Liver (tissue), 9 donors: ENCODE data around the gene SMOC2. TPM values are rescaled to one million over a fixed set of nuclear protein-coding genes. Genes with fewer than 3 reads are reported as not detected.

Source experiments
- DNase-seq: peaks from one replicate; pipeline ENCODE4 v3.0.0-alpha.2; 2017; ENCODE audit warnings: low spot score
- H3K27ac ChIP-seq, 2 donors: one replicate each; pipeline ENCODE4 v1.7.0; 2013; ENCODE audit warnings: inconsistent platforms in 2 of 2, low read length in 2 of 2, control low read depth in 1 of 2, low read depth in 1 of 2, mild to moderate bottlenecking in 1 of 2
- H3K27me3 ChIP-seq, 4 donors: one replicate each; pipeline versions ENCODE4 v1.6.1 to v1.7.0; 2013; ENCODE audit warnings: low read length in 3 of 4, inconsistent platforms in 1 of 4, mild to moderate bottlenecking in 1 of 4, moderate library complexity in 1 of 4; ENCODE audit not compliant: control insufficient read depth in 4 of 4, insufficient read depth in 4 of 4
- H3K36me3 ChIP-seq, 4 donors: one replicate each; pipeline versions ENCODE4 v1.6.1 to v1.7.0; 2013; ENCODE audit warnings: low read length in 3 of 4, mild to moderate bottlenecking in 3 of 4, low read depth in 1 of 4, moderate library complexity in 1 of 4; ENCODE audit not compliant: control insufficient read depth in 4 of 4, insufficient read depth in 3 of 4
- H3K4me1 ChIP-seq, 4 donors: one replicate each; pipeline versions ENCODE4 v1.6.1 to v1.7.0; 2013; ENCODE audit warnings: low read length in 3 of 4, mild to moderate bottlenecking in 3 of 4, moderate library complexity in 1 of 4; ENCODE audit not compliant: control insufficient read depth in 4 of 4, insufficient read depth in 4 of 4
- H3K4me3 ChIP-seq, 3 donors: one replicate each; pipeline versions ENCODE4 v1.6.1 to v1.7.0; 2013; ENCODE audit warnings: low read length in 3 of 3, control low read depth in 1 of 3, low read depth in 1 of 3, mild to moderate bottlenecking in 1 of 3
- H3K9ac ChIP-seq, 2 donors: one replicate each; pipeline ENCODE4 v1.7.0; 2013; ENCODE audit warnings: low read length in 2 of 2, mild to moderate bottlenecking in 2 of 2, moderate library complexity in 2 of 2, control low read depth in 1 of 2, low read depth in 1 of 2
- H3K9me3 ChIP-seq, 4 donors: one replicate each; pipeline versions ENCODE4 v1.6.1 to v1.7.0; 2013; ENCODE audit warnings: low read length in 3 of 4; ENCODE audit not compliant: control insufficient read depth in 4 of 4
- EGR1 ChIP-seq, 2 donors: IDR thresholded peaks; 2 replicates each; pipeline ENCODE4 v1.6.1; 2016 to 2018; ENCODE audit warnings: antibody characterized with exemption in 2 of 2, low read depth in 2 of 2
- FOXA2 ChIP-seq: IDR thresholded peaks from 2 replicates; pipeline ENCODE4 v1.6.1; 2016; ENCODE audit warnings: antibody characterized with exemption
- HNF4A ChIP-seq, 2 donors: conservative IDR thresholded peaks; 2 replicates each; pipeline ENCODE4 v1.6.1; 2016; ENCODE audit warnings: antibody characterized with exemption in 2 of 2, mild to moderate bottlenecking in 2 of 2
- JUND ChIP-seq, 2 donors: IDR thresholded peaks; 2 replicates each; pipeline ENCODE4 v1.6.1; 2016; ENCODE audit warnings: antibody characterized with exemption in 2 of 2
- NR2F2 ChIP-seq: IDR thresholded peaks from 2 replicates; pipeline ENCODE4 v1.6.1; 2016; ENCODE audit warnings: antibody characterized with exemption
- RAD21 ChIP-seq, 2 donors: IDR thresholded peaks; 2 replicates each; pipeline ENCODE4 v1.6.1; 2016; ENCODE audit warnings: antibody characterized with exemption in 2 of 2, mild to moderate bottlenecking in 2 of 2
- TAF1 ChIP-seq: conservative IDR thresholded peaks from 2 replicates; pipeline ENCODE4 v1.6.1; 2016; ENCODE audit warnings: antibody characterized with exemption, mild to moderate bottlenecking
- YY1 ChIP-seq: IDR thresholded peaks from 2 replicates; pipeline ENCODE4 v1.6.1; 2016; ENCODE audit warnings: antibody characterized with exemption, mild to moderate bottlenecking
- WGBS: extraction: QIAGEN DNeasy Blood & Tissue Kit; methylation state at CpG from one replicate; pipeline ENCODE4 v1.1.7; 2013; 5-methylcytosine and 5-hydroxymethylcytosine counted together
- polyA plus RNA-seq, 2 donors: library from polyadenylated mRNA; stranded (reverse) in 1 of 2; unstranded in 1 of 2; fragments of 200-250 nt in 1 of 2; fragments of >200 nt in 1 of 2; fragmentation: Nextera tagmentation in 1 of 2; extraction: Ambion mirVana in 1 of 2; gene quantifications; one replicate each; pipeline versions ENCODE4 v1.2.1 to v1.2.3, GENCODE V29; 2013 to 2015
- total RNA-seq, 2 donors: library from RNA; depleted of rRNA; stranded (reverse); fragments of >200 nt; gene quantifications; one replicate each; pipeline ENCODE4 v1.2.3, GENCODE V29; 2014
- TF ChIP-seq, protein P1 (sequence below): IDR thresholded peaks from 2 replicates; pipeline ENCODE4 v1.6.1; 2016; ENCODE audit warnings: antibody characterized with exemption
- TF ChIP-seq, protein P2 (sequence below): IDR thresholded peaks from 2 replicates; pipeline ENCODE4 v1.6.1; 2016; ENCODE audit warnings: antibody characterized with exemption
- TF ChIP-seq, protein P3 (sequence below): IDR thresholded peaks from 2 replicates; pipeline ENCODE4 v1.6.1; 2016; ENCODE audit warnings: antibody characterized with exemption, mild to moderate bottlenecking
- TF ChIP-seq, protein P4 (sequence below): IDR thresholded peaks from 2 replicates; pipeline ENCODE4 v1.6.1; 2016; ENCODE audit warnings: antibody characterized with exemption
- donor health status: healthy.
- donor health status: healthy.
- donor health status: healthy.
- donor health status: healthy.
- donor health status: healthy.

SMOC2 gene
- total and polyA plus RNA-seq, 4 donors = 0.23 to 1.9 (median 1.1) TPM

DNA sequence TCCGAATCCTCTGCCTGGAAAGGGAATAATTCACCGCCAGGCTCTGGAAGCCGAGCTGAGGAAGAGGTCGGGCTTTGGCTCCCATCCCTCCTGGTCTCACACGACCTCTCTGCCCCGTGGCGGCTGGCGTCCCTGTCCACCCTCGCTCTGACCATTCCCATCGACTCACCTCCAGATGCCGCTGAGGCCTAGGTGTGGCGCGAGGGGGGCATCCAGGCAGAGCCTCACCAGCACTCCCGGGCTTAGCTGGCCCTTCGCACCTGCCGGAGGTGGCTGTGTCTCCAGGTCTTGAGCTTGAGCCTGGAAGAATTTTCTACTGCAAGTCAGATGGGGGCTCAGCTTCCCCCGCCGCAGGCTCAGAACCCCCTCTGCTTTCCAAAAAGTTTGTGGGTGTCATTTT is 28.5 kb upstream of the SMOC2 start:
- Histone ChIP-seq H3K27ac (no peak overlapping the region), H3K9ac (no peak overlapping the region), H3K36me3 (no peaks in the 10 kb centered on the region), H3K4me3 (no peak overlapping the region), H3K27me3 (no peaks in the 10 kb centered on the region), H3K9me3 (peaks cover 0 to 2% (median 0%) of the 10 kb centered on the region in 4 donors), H3K4me1 (no peaks in the 10 kb centered on the region)
- 95% methylated on average over 18 of the region's 18 CpGs for WGBS
- no peak for DNase-seq
- TF ChIP-seq YY1 (no peak), JUND (IDR thresholded peaks at IDR 0.05) (no peak), NR2F2 (no peak), TAF1 (no peak)
- TF ChIP-seq, protein P1, sequence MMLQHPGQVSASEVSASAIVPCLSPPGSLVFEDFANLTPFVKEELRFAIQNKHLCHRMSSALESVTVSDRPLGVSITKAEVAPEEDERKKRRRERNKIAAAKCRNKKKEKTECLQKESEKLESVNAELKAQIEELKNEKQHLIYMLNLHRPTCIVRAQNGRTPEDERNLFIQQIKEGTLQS = no peak
- TF ChIP-seq, protein P2, sequence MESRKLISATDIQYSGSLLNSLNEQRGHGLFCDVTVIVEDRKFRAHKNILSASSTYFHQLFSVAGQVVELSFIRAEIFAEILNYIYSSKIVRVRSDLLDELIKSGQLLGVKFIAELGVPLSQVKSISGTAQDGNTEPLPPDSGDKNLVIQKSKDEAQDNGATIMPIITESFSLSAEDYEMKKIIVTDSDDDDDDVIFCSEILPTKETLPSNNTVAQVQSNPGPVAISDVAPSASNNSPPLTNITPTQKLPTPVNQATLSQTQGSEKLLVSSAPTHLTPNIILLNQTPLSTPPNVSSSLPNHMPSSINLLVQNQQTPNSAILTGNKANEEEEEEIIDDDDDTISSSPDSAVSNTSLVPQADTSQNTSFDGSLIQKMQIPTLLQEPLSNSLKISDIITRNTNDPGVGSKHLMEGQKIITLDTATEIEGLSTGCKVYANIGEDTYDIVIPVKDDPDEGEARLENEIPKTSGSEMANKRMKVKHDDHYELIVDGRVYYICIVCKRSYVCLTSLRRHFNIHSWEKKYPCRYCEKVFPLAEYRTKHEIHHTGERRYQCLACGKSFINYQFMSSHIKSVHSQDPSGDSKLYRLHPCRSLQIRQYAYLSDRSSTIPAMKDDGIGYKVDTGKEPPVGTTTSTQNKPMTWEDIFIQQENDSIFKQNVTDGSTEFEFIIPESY = no peak
- TF ChIP-seq, protein P3, sequence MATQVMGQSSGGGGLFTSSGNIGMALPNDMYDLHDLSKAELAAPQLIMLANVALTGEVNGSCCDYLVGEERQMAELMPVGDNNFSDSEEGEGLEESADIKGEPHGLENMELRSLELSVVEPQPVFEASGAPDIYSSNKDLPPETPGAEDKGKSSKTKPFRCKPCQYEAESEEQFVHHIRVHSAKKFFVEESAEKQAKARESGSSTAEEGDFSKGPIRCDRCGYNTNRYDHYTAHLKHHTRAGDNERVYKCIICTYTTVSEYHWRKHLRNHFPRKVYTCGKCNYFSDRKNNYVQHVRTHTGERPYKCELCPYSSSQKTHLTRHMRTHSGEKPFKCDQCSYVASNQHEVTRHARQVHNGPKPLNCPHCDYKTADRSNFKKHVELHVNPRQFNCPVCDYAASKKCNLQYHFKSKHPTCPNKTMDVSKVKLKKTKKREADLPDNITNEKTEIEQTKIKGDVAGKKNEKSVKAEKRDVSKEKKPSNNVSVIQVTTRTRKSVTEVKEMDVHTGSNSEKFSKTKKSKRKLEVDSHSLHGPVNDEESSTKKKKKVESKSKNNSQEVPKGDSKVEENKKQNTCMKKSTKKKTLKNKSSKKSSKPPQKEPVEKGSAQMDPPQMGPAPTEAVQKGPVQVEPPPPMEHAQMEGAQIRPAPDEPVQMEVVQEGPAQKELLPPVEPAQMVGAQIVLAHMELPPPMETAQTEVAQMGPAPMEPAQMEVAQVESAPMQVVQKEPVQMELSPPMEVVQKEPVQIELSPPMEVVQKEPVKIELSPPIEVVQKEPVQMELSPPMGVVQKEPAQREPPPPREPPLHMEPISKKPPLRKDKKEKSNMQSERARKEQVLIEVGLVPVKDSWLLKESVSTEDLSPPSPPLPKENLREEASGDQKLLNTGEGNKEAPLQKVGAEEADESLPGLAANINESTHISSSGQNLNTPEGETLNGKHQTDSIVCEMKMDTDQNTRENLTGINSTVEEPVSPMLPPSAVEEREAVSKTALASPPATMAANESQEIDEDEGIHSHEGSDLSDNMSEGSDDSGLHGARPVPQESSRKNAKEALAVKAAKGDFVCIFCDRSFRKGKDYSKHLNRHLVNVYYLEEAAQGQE = no peak

DNA sequence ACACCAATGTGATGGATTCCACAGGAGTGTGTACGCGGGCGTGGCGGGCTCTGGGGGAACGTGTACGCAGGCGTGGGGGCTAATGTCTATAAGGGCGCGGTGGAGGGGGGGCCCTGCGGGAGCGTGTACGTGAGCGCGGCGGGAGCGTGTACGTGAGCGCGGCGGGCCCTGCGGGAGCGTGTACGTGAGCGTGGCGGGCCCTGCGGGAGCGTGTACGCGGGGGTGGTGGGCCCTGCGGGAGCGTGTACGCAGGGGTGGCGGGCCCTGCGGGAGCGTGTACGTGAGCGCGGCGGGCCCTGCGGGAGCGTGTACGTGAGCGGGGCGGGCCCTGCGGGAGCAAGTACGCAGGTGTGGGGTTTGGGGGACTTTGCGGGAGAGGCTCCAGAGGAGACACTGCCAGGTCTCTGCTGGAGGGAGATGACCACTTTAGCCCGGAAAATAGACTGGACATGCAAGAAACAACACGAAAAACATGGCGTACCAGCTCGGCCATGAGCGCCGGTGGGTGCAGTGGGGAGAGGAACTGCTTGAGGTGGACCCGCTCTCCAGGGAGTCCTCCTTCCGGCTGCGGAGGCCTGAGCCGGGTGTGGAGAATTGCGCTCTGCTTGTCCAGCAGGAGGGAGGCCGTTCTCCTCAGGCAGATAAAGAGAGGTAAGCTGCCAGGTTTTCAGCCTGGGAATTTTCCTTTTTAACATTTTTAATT is 27.8 kb upstream of the SMOC2 start:
- Histone ChIP-seq H3K27me3 (no peaks in the 10 kb centered on the region), H3K4me1 (no peaks in the 10 kb centered on the region), H3K36me3 (no peaks in the 10 kb centered on the region), H3K27ac (no peak overlapping the region), H3K4me3 (no peak overlapping the region), H3K9ac (no peak overlapping the region), H3K9me3 (peaks cover 0 to 2% (median 0%) of the 10 kb centered on the region in 4 donors)
- DNase-seq = peak; percentile 14
- TF ChIP-seq RAD21 (IDR thresholded peaks at IDR 0.05) = no peak
- TF ChIP-seq, protein P2 = no peak
- no peak for TF ChIP-seq EGR1 (IDR thresholded peaks at IDR 0.05; ENCODE audit: low read depth in 2 of 2)
- TF ChIP-seq FOXA2 = no peak
- TF ChIP-seq TAF1 = no peak
- TF ChIP-seq, protein P4, sequence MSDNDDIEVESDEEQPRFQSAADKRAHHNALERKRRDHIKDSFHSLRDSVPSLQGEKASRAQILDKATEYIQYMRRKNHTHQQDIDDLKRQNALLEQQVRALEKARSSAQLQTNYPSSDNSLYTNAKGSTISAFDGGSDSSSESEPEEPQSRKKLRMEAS = no peak
- no peak for TF ChIP-seq HNF4A (conservative IDR thresholded peaks at IDR 0.05)
- no peak for TF ChIP-seq JUND (IDR thresholded peaks at IDR 0.05)
- WGBS = 96% methylated on average over 59 of the region's 59 CpGs
